HFFc6 (cell line): Measurements from ENCODE around the gene DEFB132. TPM values are rescaled to one million over a fixed set of nuclear protein-coding genes. Genes with fewer than 3 reads are reported as not detected.

Experiments used
- DNase-seq: peaks from one replicate; pipeline ENCODE4 v3.0.0-alpha.2; 2018
- H3K27ac Mint-ChIP-seq: 2 replicates; pipeline ENCODE4 v1.8.0; 2020; ENCODE audit warnings: mild to moderate bottlenecking, mixed read lengths
- H3K27me3 Mint-ChIP-seq: 2 replicates; pipeline ENCODE4 v1.8.0; 2021; ENCODE audit warnings: mild to moderate bottlenecking, moderate library complexity, mixed read lengths; ENCODE audit not compliant: insufficient read depth
- H3K36me3 Mint-ChIP-seq: 2 replicates; pipeline ENCODE4 v1.8.0; 2021; ENCODE audit warnings: low read depth, mixed read lengths
- H3K4me1 Mint-ChIP-seq: 2 replicates; pipeline ENCODE4 v1.8.0; 2020; ENCODE audit warnings: low read depth, mixed read lengths
- H3K4me3 Mint-ChIP-seq: 2 replicates; pipeline ENCODE4 v1.8.0; 2020; ENCODE audit warnings: mild to moderate bottlenecking, moderate library complexity, mixed read lengths
- H3K9me3 Mint-ChIP-seq: 2 replicates; pipeline ENCODE4 v1.8.0; 2020; ENCODE audit warnings: mild to moderate bottlenecking, mixed read lengths
- CTCF ChIP-seq: fragments of 200-600 bp; sonication (generic); IDR thresholded peaks from 2 replicates; pipeline ENCODE4 v1.5.0; 2021; ENCODE audit warnings: antibody characterized with exemption, mild to moderate bottlenecking
- long read RNA-seq: library from polyadenylated mRNA; unstranded; transcript quantifications from one replicate; pipeline ENCODE4 v2.0.0, GENCODE V29; 2019
- total RNA-seq, 6 experiments: library from RNA; stranded (reverse); fragmentation: NEBNext Ultra II Directional; extraction: Animal tissue kit (Norgen Biotek cat#: 25700); gene quantifications; 2 replicates in 1 of 6; 3 replicates in 5 of 6; pipeline ENCODE4 v1.2.3, GENCODE V29; 2021

DEFB132 gene
- not detected for total RNA-seq
- long read RNA-seq, result 0 reads

DNA sequence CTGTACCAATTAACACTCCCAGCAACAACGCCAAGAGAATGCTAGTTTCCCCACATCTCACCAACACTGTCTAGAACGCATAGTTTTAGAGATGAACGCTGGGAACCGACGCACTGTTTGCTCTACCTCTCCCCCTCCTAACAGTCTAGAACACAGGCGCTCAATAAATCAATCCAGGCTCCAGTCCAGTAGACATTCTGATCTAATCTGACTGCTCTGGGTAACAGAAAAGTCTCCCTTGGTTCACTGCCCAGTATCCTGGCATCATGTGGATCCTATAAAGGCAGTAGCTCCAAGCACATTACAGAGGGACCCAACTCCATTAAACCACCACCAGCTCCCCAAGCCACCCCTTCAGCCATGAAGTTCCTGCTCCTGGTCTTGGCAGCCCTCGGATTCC is at the start of gene DEFB132:
Gene DEFB132 (plus strand): TSS at position 306 of the 400 bp plus-strand sequence. CDS start 55 bp downstream, at position 361.
- H3K27me3 Mint-ChIP-seq, result peaks cover 32% of the 10 kb centered on the region
- H3K36me3 Mint-ChIP-seq, result no peaks in the 10 kb centered on the region
- H3K4me1 Mint-ChIP-seq, result no peaks in the 10 kb centered on the region
- no peaks in the 10 kb centered on the region for H3K9me3 Mint-ChIP-seq
- no peak for TF ChIP-seq CTCF
- no peak within 1 kb of the TSS for H3K27ac Mint-ChIP-seq
- H3K4me3 Mint-ChIP-seq, result no peak within 1 kb of the TSS
- no peak for DNase-seq

GRCh38 chr20:208942-209566 is 48.5 kb upstream of the DEFB132 start:
- no peaks in the 10 kb centered on the region for H3K4me1 Mint-ChIP-seq
- H3K27ac Mint-ChIP-seq, result no peak overlapping the region
- H3K4me3 Mint-ChIP-seq, result no peak overlapping the region
- peaks cover 5% of the 10 kb centered on the region for H3K27me3 Mint-ChIP-seq
- TF ChIP-seq CTCF, result peak; percentile 76
- no peaks in the 10 kb centered on the region for H3K9me3 Mint-ChIP-seq
- no peaks in the 10 kb centered on the region for H3K36me3 Mint-ChIP-seq
- peak; percentile 79 for DNase-seq

GRCh38 chr20:210809-211502 is 46.6 kb upstream of the DEFB132 start:
- H3K4me1 Mint-ChIP-seq, result no peaks in the 10 kb centered on the region
- no peak overlapping the region for H3K4me3 Mint-ChIP-seq
- no peaks in the 10 kb centered on the region for H3K36me3 Mint-ChIP-seq
- H3K9me3 Mint-ChIP-seq, result no peaks in the 10 kb centered on the region
- no peak overlapping the region for H3K27ac Mint-ChIP-seq
- TF ChIP-seq CTCF, result no peak
- peaks cover 3% of the 10 kb centered on the region for H3K27me3 Mint-ChIP-seq
- DNase-seq, result no peak

DNA sequence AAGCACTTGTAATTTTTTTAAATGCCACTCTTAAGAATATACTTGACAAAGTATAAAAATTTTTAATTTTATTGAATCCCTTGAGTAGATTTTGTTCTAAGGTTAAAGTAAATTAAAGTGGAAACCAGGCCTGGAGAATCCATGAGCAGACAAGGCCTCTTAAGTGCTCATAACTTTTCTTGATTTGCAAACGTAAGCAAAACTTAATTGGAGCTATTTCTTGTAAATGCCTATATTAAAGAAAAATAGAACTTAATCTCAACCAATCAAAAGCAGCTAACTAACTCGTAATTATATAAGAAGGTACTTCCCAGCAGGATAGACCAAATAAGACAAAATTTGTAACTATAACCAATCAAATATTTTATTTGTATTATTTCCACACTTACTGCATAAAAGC is 43.1 kb upstream of the DEFB132 start:
- no peak for TF ChIP-seq CTCF
- H3K27me3 Mint-ChIP-seq, result peaks cover 3% of the 10 kb centered on the region
- H3K27ac Mint-ChIP-seq, result no peak overlapping the region
- H3K36me3 Mint-ChIP-seq, result no peaks in the 10 kb centered on the region
- no peak overlapping the region for H3K4me3 Mint-ChIP-seq
- no peaks in the 10 kb centered on the region for H3K4me1 Mint-ChIP-seq
- no peaks in the 10 kb centered on the region for H3K9me3 Mint-ChIP-seq
- DNase-seq, result no peak

GRCh38 chr20:215796-216195 is 41.7 kb upstream of the DEFB132 start:
- Mint-ChIP-seq H3K27ac (no peak overlapping the region), H3K4me3 (no peak overlapping the region), H3K9me3 (no peaks in the 10 kb centered on the region), H3K4me1 (no peaks in the 10 kb centered on the region), H3K36me3 (no peaks in the 10 kb centered on the region), H3K27me3 (peaks cover 4% of the 10 kb centered on the region)
- DNase-seq, result no peak
- TF ChIP-seq CTCF, result no peak
